H1 (cell line): ENCODE results near the gene LPP. TPM values are rescaled to one million over a fixed set of nuclear protein-coding genes. Genes with fewer than 3 reads are reported as not detected.

ENCODE experiments used
- CTCF ChIA-PET: fragments of 300-600 bp; sonication (Branson Sonifier 250); formaldehyde crosslinking; loops from one replicate; lab custom pipeline; 2021; ENCODE audit not compliant: partially characterized antibody; lab: Charles Lee
- POLR2A ChIA-PET: fragments of 300-600 bp; sonication (Branson Sonifier 250); formaldehyde crosslinking; loops from one replicate; lab custom pipeline; 2021; ENCODE audit warnings: inconsistent platforms; ENCODE audit not compliant: partially characterized antibody; lab: Charles Lee
- DNase-seq, 2 experiments: peaks; one replicate each; pipeline versions ENCODE4 v3.0.0 to v3.0.0-alpha.2; 2010 to 2022; ENCODE audit warnings: low spot score in 2 of 2, low read depth in 1 of 2, mixed read lengths in 1 of 2
- FAIRE-seq: peaks from 2 replicates; lab custom pipeline; 2011; peaks lifted over from hg19 to GRCh38; lab: Jason Lieb, UNC
- H2AFZ ChIP-seq: 2 replicates; pipeline ENCODE4 v1.8.1; 2012; ENCODE audit warnings: low read length, inconsistent platforms
- H2AK5ac ChIP-seq: 2 replicates; pipeline ENCODE4 v1.6.1; 2013; ENCODE audit warnings: low read depth, low read length
- H2BK120ac ChIP-seq: replicated peaks from 2 replicates; pipeline ENCODE3; 2013; ENCODE audit warnings: low read depth, low read length, inconsistent platforms
- H2BK12ac ChIP-seq: 2 replicates; pipeline ENCODE4 v1.6.1; 2013; ENCODE audit warnings: low read depth, low read length
- H2BK15ac ChIP-seq: 2 replicates; pipeline ENCODE4 v1.6.1; 2013; ENCODE audit warnings: low read length
- H2BK20ac ChIP-seq: 2 replicates; pipeline ENCODE4 v1.6.1; 2013; ENCODE audit warnings: low read length
- H2BK5ac ChIP-seq: 2 replicates; pipeline ENCODE4 v1.6.1; 2013; ENCODE audit warnings: low read depth, low read length
- H3K14ac ChIP-seq: 2 replicates; pipeline ENCODE4 v1.6.1; 2013; ENCODE audit warnings: inconsistent platforms; ENCODE audit not compliant: insufficient read length
- H3K18ac ChIP-seq: 2 replicates; pipeline ENCODE4 v1.6.1; 2013; ENCODE audit warnings: low read length; ENCODE audit errors: extremely low read depth
- H3K23ac ChIP-seq: 2 replicates; pipeline ENCODE4 v1.6.1; 2013; ENCODE audit warnings: inconsistent platforms; ENCODE audit not compliant: insufficient read length
- H3K23me2 ChIP-seq: 2 replicates; pipeline ENCODE4 v1.6.1; 2013; ENCODE audit warnings: low read depth, low read length
- H3K27ac ChIP-seq: 2 replicates; pipeline ENCODE4 v1.6.1; 2011; ENCODE audit warnings: low read depth, low read length, inconsistent platforms
- H3K27me3 ChIP-seq, 4 experiments: replicated peaks in 1 of 4; 1 replicate in 1 of 4; 2 replicates in 3 of 4; pipeline versions ENCODE4 v1.6.1 to v1.8.1; 2011 to 2013; ENCODE audit warnings: low read length in 3 of 4, mild to moderate bottlenecking in 3 of 4, inconsistent platforms in 2 of 4, mixed read lengths in 2 of 4, moderate library complexity in 1 of 4; ENCODE audit not compliant: control insufficient read depth in 3 of 4, insufficient read depth in 3 of 4; ENCODE audit errors: extremely low read depth in 1 of 4
- H3K36me3 ChIP-seq, 4 experiments: 2 replicates each; pipeline versions ENCODE4 v1.6.1 to v1.8.1; 2011 to 2013; ENCODE audit warnings: mild to moderate bottlenecking in 4 of 4, low read length in 3 of 4, moderate library complexity in 2 of 4, control low read depth in 1 of 4, inconsistent platforms in 1 of 4; ENCODE audit not compliant: insufficient read depth in 4 of 4, control insufficient read depth in 2 of 4
- H3K4ac ChIP-seq: replicated peaks from 2 replicates; pipeline ENCODE3; 2013; ENCODE audit warnings: low read length, low read depth, mixed read lengths, inconsistent platforms; ENCODE audit not compliant: insufficient read length
- H3K4me1 ChIP-seq, 4 experiments: replicated peaks in 1 of 4; 1 replicate in 1 of 4; 2 replicates in 3 of 4; pipeline versions ENCODE4 v1.6.1 to v1.8.1; 2011 to 2013; ENCODE audit warnings: low read length in 3 of 4, inconsistent platforms in 2 of 4, mixed read lengths in 1 of 4; ENCODE audit not compliant: insufficient read depth in 4 of 4, control insufficient read depth in 3 of 4
- H3K4me2 ChIP-seq, 2 experiments: 2 replicates each; pipeline versions ENCODE4 v1.6.1 to v1.8.1; 2011 to 2013; ENCODE audit warnings: low read depth in 2 of 2, low read length in 2 of 2, control low read depth in 1 of 2, inconsistent platforms in 1 of 2, mild to moderate bottlenecking in 1 of 2; ENCODE audit not compliant: insufficient read depth in 1 of 2
- H3K4me3 ChIP-seq, 4 experiments: fragments of 200-600, 300-600 bp in 1 of 4; sonication (generic), shearing (Covaris generic), sonication (Bioruptor Twin) in 1 of 4; 2 replicates each; pipeline versions ENCODE4 v1.5.1 to v1.8.1; 2011 to 2016; ENCODE audit warnings: low read length in 4 of 4, low read depth in 3 of 4, control low read depth in 2 of 4, inconsistent platforms in 2 of 4, mild to moderate bottlenecking in 2 of 4, mixed read lengths in 1 of 4, moderate library complexity in 1 of 4; ENCODE audit not compliant: insufficient read depth in 2 of 4; ENCODE audit errors: extremely low read depth in 1 of 4
- H3K56ac ChIP-seq: replicated peaks from 2 replicates; pipeline ENCODE3; 2013; ENCODE audit warnings: low read depth, mild to moderate bottlenecking, mixed read lengths, low read length, inconsistent platforms; ENCODE audit not compliant: insufficient read length
- H3K79me1 ChIP-seq: 2 replicates; pipeline ENCODE4 v1.6.1; 2013; ENCODE audit warnings: low read depth, low read length, control low read depth
- H3K79me2 ChIP-seq, 2 experiments: 2 replicates each; pipeline versions ENCODE4 v1.6.1 to v1.8.1; 2012 to 2013; ENCODE audit warnings: low read length in 2 of 2, mild to moderate bottlenecking in 2 of 2, inconsistent platforms in 1 of 2; ENCODE audit not compliant: insufficient read depth in 2 of 2, control insufficient read depth in 1 of 2
- H3K9ac ChIP-seq, 4 experiments: replicated peaks in 1 of 4; 1 replicate in 1 of 4; 2 replicates in 3 of 4; pipeline versions ENCODE4 v1.6.1 to v1.8.1; 2011 to 2013; ENCODE audit warnings: low read depth in 3 of 4, low read length in 3 of 4, control low read depth in 2 of 4, mild to moderate bottlenecking in 2 of 4, moderate library complexity in 2 of 4, inconsistent platforms in 1 of 4; ENCODE audit errors: extremely low read depth in 1 of 4
- H3K9me3 ChIP-seq, 2 experiments: 2 replicates each; pipeline versions ENCODE4 v1.6.1 to v1.8.1; 2012 to 2013; ENCODE audit warnings: mild to moderate bottlenecking in 2 of 2, moderate library complexity in 2 of 2, control low read depth in 1 of 2, inconsistent platforms in 1 of 2, low read depth in 1 of 2, low read length in 1 of 2, mixed read lengths in 1 of 2; ENCODE audit not compliant: insufficient read depth in 2 of 2
- H4K20me1 ChIP-seq, 2 experiments: replicated peaks in 1 of 2; 2 replicates each; pipeline versions ENCODE3 to v1.8.1; 2011 to 2013; ENCODE audit warnings: inconsistent platforms in 2 of 2, low read length in 2 of 2, mild to moderate bottlenecking in 1 of 2; ENCODE audit not compliant: insufficient read depth in 2 of 2, control insufficient read depth in 1 of 2
- H4K5ac ChIP-seq: 2 replicates; pipeline ENCODE4 v1.6.1; 2013; ENCODE audit warnings: low read length, low read depth, mixed read lengths, inconsistent platforms; ENCODE audit not compliant: insufficient read length
- H4K8ac ChIP-seq: 2 replicates; pipeline ENCODE4 v1.8.0; 2013; ENCODE audit warnings: mild to moderate bottlenecking, moderate library complexity, low read length, inconsistent platforms; ENCODE audit not compliant: insufficient read depth; ENCODE audit errors: extremely low read depth
- H4K91ac ChIP-seq: replicated peaks from 2 replicates; pipeline ENCODE3; 2013; ENCODE audit warnings: low read length, mixed read lengths, inconsistent platforms; ENCODE audit not compliant: insufficient read length
- CTBP2 ChIP-seq: IDR thresholded peaks from 2 replicates; pipeline ENCODE4 v1.7.0; 2011; ENCODE audit warnings: borderline replicate concordance, mild to moderate bottlenecking, moderate library complexity, mixed read lengths, low read length; ENCODE audit not compliant: insufficient read depth, insufficient read length
- EP300 ChIP-seq, 2 experiments: IDR thresholded peaks; 1 replicate in 1 of 2; 2 replicates in 1 of 2; pipeline ENCODE4 v1.6.1; 2011 to 2012; ENCODE audit warnings: low read depth in 2 of 2, low read length in 2 of 2, mild to moderate bottlenecking in 2 of 2, borderline replicate concordance in 1 of 2, inconsistent platforms in 1 of 2, moderate library complexity in 1 of 2
- GABPA ChIP-seq: IDR thresholded peaks from 2 replicates; pipeline ENCODE4 v1.6.1; 2011; ENCODE audit warnings: mild to moderate bottlenecking, low read length, moderate library complexity, borderline replicate concordance; ENCODE audit not compliant: insufficient read depth
- NANOG ChIP-seq: IDR thresholded peaks from 2 replicates; pipeline ENCODE4 v1.6.1; 2011; ENCODE audit warnings: low read length, low read depth, mild to moderate bottlenecking, inconsistent platforms; ENCODE audit not compliant: insufficient read depth, poor library complexity, severe bottlenecking
- RAD21 ChIP-seq, 2 experiments: IDR thresholded peaks in 1 of 2; conservative IDR thresholded peaks in 1 of 2; 2 replicates each; pipeline ENCODE4 v1.6.1; 2011; ENCODE audit warnings: low read depth in 2 of 2, low read length in 2 of 2, improper control_type of control experiment in 1 of 2, inconsistent platforms in 1 of 2, mild to moderate bottlenecking in 1 of 2, moderate library complexity in 1 of 2
- SP2 ChIP-seq: IDR thresholded peaks from 2 replicates; pipeline ENCODE4 v1.6.1; 2012; ENCODE audit warnings: mild to moderate bottlenecking, low read length, inconsistent platforms
- SP4 ChIP-seq: IDR thresholded peaks from 2 replicates; pipeline ENCODE4 v1.6.1; 2012; ENCODE audit warnings: low read length, inconsistent platforms
- TAF7 ChIP-seq: optimal IDR thresholded peaks from 2 replicates; pipeline ENCODE3; 2011; ENCODE audit warnings: low read depth, mild to moderate bottlenecking, inconsistent platforms, low read length, moderate library complexity, borderline replicate concordance
- ZNF274 ChIP-seq: IDR thresholded peaks from 2 replicates; pipeline ENCODE4 v1.7.0; 2012; ENCODE audit warnings: low read length, borderline replicate concordance; ENCODE audit errors: extremely low read depth
- WGBS, 2 experiments: shearing (Covaris generic) in 1 of 2; methylation state at CpG; one replicate each; pipeline versions ENCODE4 v1.1.6 to v1.1.7; 2013 to 2015; ENCODE audit warnings: low lambda C conversion rate in 2 of 2, mixed read lengths in 2 of 2, inconsistent platforms in 1 of 2, low coverage in 1 of 2, missing lambda C conversion rate in 1 of 2; ENCODE audit not compliant: insufficient replicate concordance in 2 of 2, insufficient coverage in 1 of 2, insufficient read length in 1 of 2; ENCODE audit errors: extremely low coverage in 1 of 2, missing lambda C conversion rate in 1 of 2; 5-methylcytosine and 5-hydroxymethylcytosine counted together
- polyA plus RNA-seq, 7 experiments: library from polyadenylated mRNA; depleted of rRNA in 3 of 7; stranded (reverse) in 5 of 7; unstranded in 2 of 7; fragments of >200 nt in 5 of 7; fragments of 200-250 nt in 2 of 7; gene quantifications; 1 replicate in 5 of 7; 2 replicates in 1 of 7; 4 replicates in 1 of 7; pipeline versions ENCODE4 v1.2.1 to v1.2.3, GENCODE V29; 2011 to 2013; ENCODE audit warnings: missing spikeins in 2 of 7, mixed read lengths in 2 of 7
- total RNA-seq: library from RNA; stranded (reverse); fragmentation: NEBNext Ultra II Directional; extraction: Animal tissue kit (Norgen Biotek cat#: 25700); gene quantifications from 2 replicates; pipeline ENCODE4 v1.2.1, GENCODE V29; 2021
- TF ChIP-seq, protein P1 (sequence below): IDR thresholded peaks from 2 replicates; pipeline ENCODE4 v1.6.1; 2012; ENCODE audit warnings: low read length, inconsistent platforms
- TF ChIP-seq, protein P2 (sequence below): IDR thresholded peaks from 2 replicates; pipeline ENCODE4 v1.6.1; 2012; ENCODE audit warnings: inconsistent platforms

The LPP gene
- total and polyA plus RNA-seq, 2 of the 8 experiments (the other 6 are each of a cell fraction or from before 2014, with no cell fraction given), result 10.0 to 53.3 TPM

DNA sequence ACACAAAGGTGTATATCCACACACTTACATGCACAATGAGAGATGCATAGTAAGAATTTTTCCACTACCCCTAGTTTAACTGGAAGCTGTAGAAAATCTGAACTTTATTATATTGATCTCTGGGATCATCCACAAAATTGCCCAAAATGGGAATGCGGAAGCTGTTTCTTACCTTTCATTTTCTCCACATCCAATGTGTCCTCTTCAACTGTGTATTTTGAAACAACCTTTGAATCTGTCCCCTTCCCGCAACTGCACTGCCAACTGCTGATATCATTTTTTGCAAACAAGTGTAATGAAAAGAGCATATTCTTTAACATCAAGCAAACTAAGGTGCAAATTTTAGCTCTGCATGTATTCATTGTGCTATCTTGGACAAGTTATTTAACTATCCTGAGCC lies 590.2 kb downstream of the LPP start:
- H3K4me1 ChIP-seq, result peaks cover 0 to 2% (median 0%) of the 10 kb centered on the region in 4 experiments; a peak in 1 of 7 replicates
- H3K4ac ChIP-seq, result no peak overlapping the region
- no peak overlapping the region for H3K23ac ChIP-seq
- H2AFZ ChIP-seq, result no peak overlapping the region
- H2AK5ac ChIP-seq, result no peak overlapping the region
- no peaks in the 10 kb centered on the region for H3K9me3 ChIP-seq
- H3K14ac ChIP-seq, result no peak overlapping the region
- H3K4me3 ChIP-seq, result no peak overlapping the region
- ChIA-PET POLR2A (interaction anchor here (1.9 kb wide), 1 partner anchor 999 kb away, joined by 6 read pairs; the partner anchor contains the start of gene BCL6), CTCF (interaction anchor here (1.3 to 1.8 kb wide), 3 partner anchors 9 to 1004 kb away, joined by 3 to 4 read pairs (median 3); no protein-coding TSS in a partner anchor)
- WGBS, 2 experiments, result 96% methylated on average over 2 of the region's 2 CpGs; no CpG with 5 or more reads in 1 of the 2 experiments
- H2BK12ac ChIP-seq, result no peak overlapping the region
- no peaks in the 10 kb centered on the region for H3K23me2 ChIP-seq
- no peak overlapping the region for H2BK5ac ChIP-seq
- no peaks in the 10 kb centered on the region for H3K36me3 ChIP-seq
- no peak overlapping the region for H2BK15ac ChIP-seq
- no peak overlapping the region for H4K8ac ChIP-seq
- H2BK120ac ChIP-seq, result no peak overlapping the region
- no peaks in the 10 kb centered on the region for H3K79me1 ChIP-seq
- no peak overlapping the region for H3K27ac ChIP-seq
- H3K27me3 ChIP-seq, result no peaks in the 10 kb centered on the region
- no peaks in the 10 kb centered on the region for H3K79me2 ChIP-seq
- no peak overlapping the region for H3K4me2 ChIP-seq
- no peaks in the 10 kb centered on the region for H4K20me1 ChIP-seq
- H2BK20ac ChIP-seq, result no peak overlapping the region
- H4K91ac ChIP-seq, result no peak overlapping the region
- H4K5ac ChIP-seq, result no peak overlapping the region
- FAIRE-seq (no peak), DNase-seq (no peak)
- no peak overlapping the region for H3K9ac ChIP-seq
- no peak overlapping the region for H3K56ac ChIP-seq
- H3K18ac ChIP-seq, result no peak overlapping the region
- TF ChIP-seq GABPA (no peak), RAD21 (IDR thresholded peaks at IDR 0.05 in 1 of 2, conservative IDR thresholded peaks at IDR 0.05 in 1 of 2; ENCODE audit: low read depth in 2 of 2, low read length in 2 of 2) (no peak), EP300 (IDR thresholded peaks at IDR 0.05; ENCODE audit: borderline replicate concordance in 1 of 2, low read depth in 2 of 2, low read length in 2 of 2) (no peak), ZNF274 (no peak), NANOG (no peak), CTBP2 (no peak), SP4 (no peak), SP2 (no peak), TAF7 (no peak)
- TF ChIP-seq, protein P1, sequence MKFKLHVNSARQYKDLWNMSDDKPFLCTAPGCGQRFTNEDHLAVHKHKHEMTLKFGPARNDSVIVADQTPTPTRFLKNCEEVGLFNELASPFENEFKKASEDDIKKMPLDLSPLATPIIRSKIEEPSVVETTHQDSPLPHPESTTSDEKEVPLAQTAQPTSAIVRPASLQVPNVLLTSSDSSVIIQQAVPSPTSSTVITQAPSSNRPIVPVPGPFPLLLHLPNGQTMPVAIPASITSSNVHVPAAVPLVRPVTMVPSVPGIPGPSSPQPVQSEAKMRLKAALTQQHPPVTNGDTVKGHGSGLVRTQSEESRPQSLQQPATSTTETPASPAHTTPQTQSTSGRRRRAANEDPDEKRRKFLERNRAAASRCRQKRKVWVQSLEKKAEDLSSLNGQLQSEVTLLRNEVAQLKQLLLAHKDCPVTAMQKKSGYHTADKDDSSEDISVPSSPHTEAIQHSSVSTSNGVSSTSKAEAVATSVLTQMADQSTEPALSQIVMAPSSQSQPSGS, result no peak
- TF ChIP-seq, protein P2, sequence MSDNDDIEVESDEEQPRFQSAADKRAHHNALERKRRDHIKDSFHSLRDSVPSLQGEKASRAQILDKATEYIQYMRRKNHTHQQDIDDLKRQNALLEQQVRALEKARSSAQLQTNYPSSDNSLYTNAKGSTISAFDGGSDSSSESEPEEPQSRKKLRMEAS, result no peak
